Measurements from ENCODE around the gene MFN1. TPM values are rescaled to one million over a fixed set of nuclear protein-coding genes. Genes with fewer than 3 reads are reported as not detected.
A peak's percentile ranks its signal among the peaks of the same experiment; 100 is the strongest.

MFN1 gene
- total RNA-seq, 1 donor: 70.4 TPM

GRCh38 chr3:179322286-179323196 lies 25.0 kb upstream of the MFN1 start, which contains the start of gene ZNF639:
ZNF639 (plus strand) TSS chr3:179323031; CDS start chr3:179328294, 5,263 bp downstream.
- peak within 1 kb of the TSS; percentile 92 for H3K4me3 ChIP-seq (ENCODE audit: low read depth, low read length)
- DNase-seq (ENCODE audit: low read depth): peak; percentile 91
- peak; percentile 68 for TF ChIP-seq CTCF (IDR thresholded peaks at IDR 0.05; ENCODE audit: insufficient read depth, low read depth, low read length)

GRCh38 chr3:179323197-179324110 lies 24.1 kb upstream of the MFN1 start:
- DNase-seq (ENCODE audit: low read depth): peak; percentile 73
- peak overlapping the region; percentile 92 for H3K4me3 ChIP-seq (ENCODE audit: low read depth, low read length)
- no peak for TF ChIP-seq CTCF (IDR thresholded peaks at IDR 0.05; ENCODE audit: insufficient read depth, low read depth, low read length)

GRCh38 chr3:179324270-179324754 lies 23.2 kb upstream of the MFN1 start:
- no peak for TF ChIP-seq CTCF (IDR thresholded peaks at IDR 0.05; ENCODE audit: insufficient read depth, low read depth, low read length)
- peak overlapping the region; percentile 92 for H3K4me3 ChIP-seq (ENCODE audit: low read depth, low read length)
- DNase-seq (ENCODE audit: low read depth): peak; percentile 39

- no peak for TF ChIP-seq CTCF (IDR thresholded peaks at IDR 0.05; ENCODE audit: insufficient read depth, low read depth, low read length)
- no peak for DNase-seq (ENCODE audit: low read depth)
- H3K4me3 ChIP-seq (ENCODE audit: low read depth, low read length): no peak overlapping the region
These were observed 17.1 kb upstream of the MFN1 start for GRCh38 chr3:179330438-179330837.

- TF ChIP-seq CTCF (IDR thresholded peaks at IDR 0.05; ENCODE audit: insufficient read depth, low read depth, low read length): no peak
- H3K4me3 ChIP-seq (ENCODE audit: low read depth, low read length): no peak overlapping the region
- DNase-seq (ENCODE audit: low read depth): no peak
These were observed 15.3 kb upstream of the MFN1 start for GRCh38 chr3:179332240-179332639.

GRCh38 chr3:179333084-179333483 lies 14.4 kb upstream of the MFN1 start:
- no peak for DNase-seq (ENCODE audit: low read depth)
- no peak for TF ChIP-seq CTCF (IDR thresholded peaks at IDR 0.05; ENCODE audit: insufficient read depth, low read depth, low read length)

More at GRCh38 chr3:179333084-179333483, 14.4 kb upstream of the MFN1 start:
- H3K4me3 ChIP-seq (ENCODE audit: low read depth, low read length): no peak overlapping the region
